OCI-LY3 (cell line): ENCODE data around the gene PPIP5K2.

Experiments
- CTCF ChIP-seq: fragments of 200-600, 300-600 bp; sonication (generic); IDR thresholded peaks from 2 replicates; pipeline ENCODE4 v1.5.1; 2014; ENCODE audit warnings: antibody characterized with exemption, low read length, low read depth
- EZH2phosphoT487 ChIP-seq: fragments of 200-600 bp; shearing (Covaris generic); IDR thresholded peaks from 2 replicates; pipeline ENCODE4 v1.6.1; 2018; ENCODE audit warnings: antibody characterized with exemption, mixed run types, low read depth

- TF ChIP-seq CTCF, result no peak
- no peak for TF ChIP-seq EZH2phosphoT487
Measured at GRCh38 chr5:103090791-103091190, 29.3 kb upstream of the PPIP5K2 start.
